ENCODE data around the gene FAM181A.

DNA sequence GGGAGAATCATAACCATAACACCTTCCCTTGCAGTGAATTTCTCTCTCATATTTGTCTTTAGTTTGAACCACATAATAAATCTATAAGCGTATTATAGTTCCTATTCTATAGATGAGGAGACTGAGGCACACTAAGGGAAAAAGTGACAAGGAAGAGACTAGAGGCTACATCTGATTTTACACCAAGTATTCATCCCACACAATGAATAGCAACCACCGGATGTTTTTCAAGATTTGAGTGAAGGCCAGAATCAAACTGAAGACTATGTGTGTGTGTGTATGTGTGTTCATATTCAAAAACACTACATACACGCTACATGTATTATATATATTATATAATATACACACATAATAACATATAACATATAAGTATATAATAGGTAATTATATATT is 44.5 kb downstream of the FAM181A start:
- TF ChIP-seq CBX5 (IDR thresholded peaks at IDR 0.05; ENCODE audit: low read depth) = no peak
- no peak for TF ChIP-seq EZH2 (IDR thresholded peaks at IDR 0.05; ENCODE audit: borderline replicate concordance, control insufficient read depth, low read depth, low read length)
